K562 (cell line): ENCODE data around the gene AQP2. TPM values are rescaled to one million over a fixed set of nuclear protein-coding genes. Genes with fewer than 3 reads are reported as not detected.

Experiments used
- BRF1 ChIP-seq: IDR thresholded peaks from 3 replicates; pipeline ENCODE4 v1.6.1; 2011; ENCODE audit warnings: borderline replicate concordance, mild to moderate bottlenecking; ENCODE audit not compliant: insufficient read length; ENCODE audit errors: extremely low read depth
- ETV5 ChIP-seq: sonication (generic); formaldehyde crosslinking; IDR thresholded peaks from 2 replicates; pipeline ENCODE4 v1.4.0; 2020; ENCODE audit warnings: low read depth, mild to moderate bottlenecking, missing genetic modification reagents
- FOXJ2 ChIP-seq: fragments of 200-800 bp; sonication (Bioruptor generic); IDR thresholded peaks from 2 replicates; pipeline ENCODE4 v1.6.1; 2016; ENCODE audit warnings: missing genetic modification characterization, missing compliant biosample characterization
- KDM4B ChIP-seq, 2 experiments: fragments of 450-650 bp in 1 of 2; sonication (generic) in 1 of 2; IDR thresholded peaks; 2 replicates each; pipeline ENCODE4 v1.6.1; 2016 to 2017; ENCODE audit warnings: borderline replicate concordance in 2 of 2, antibody characterized with exemption in 1 of 2, low read depth in 1 of 2, mild to moderate bottlenecking in 1 of 2
- LCOR ChIP-seq: sonication (generic); formaldehyde crosslinking; IDR thresholded peaks from 2 replicates; pipeline ENCODE4 v1.8.0; 2022; ENCODE audit warnings: mild to moderate bottlenecking, missing genetic modification reagents
- POLR2H ChIP-seq: IDR thresholded peaks from 2 replicates; pipeline ENCODE4 v1.6.1; 2016; ENCODE audit warnings: missing genetic modification characterization, low read depth, mild to moderate bottlenecking, control low read depth, missing compliant biosample characterization, moderate library complexity
- RAD21 ChIP-seq, 2 experiments: fragments of 250-450 bp in 1 of 2; fragments of 450-650 bp in 1 of 2; sonication (Bioruptor Pico) in 1 of 2; formaldehyde crosslinking in 1 of 2; IDR thresholded peaks in 1 of 2; conservative IDR thresholded peaks in 1 of 2; 2 replicates each; pipeline versions ENCODE4 v1.4.0 to v1.8.0; 2020 to 2022; ENCODE audit warnings: mild to moderate bottlenecking in 2 of 2, moderate library complexity in 1 of 2
- RHOXF2B ChIP-seq: fragments of 250-450 bp; sonication (Bioruptor Pico); conservative IDR thresholded peaks from 2 replicates; pipeline ENCODE4 v1.5.1; 2021
- SMARCA5 ChIP-seq: fragments of 450-650 bp; IDR thresholded peaks from 2 replicates; pipeline ENCODE4 v1.6.1; 2016
- TAL1 ChIP-seq: fragments of 450-650 bp; IDR thresholded peaks from 2 replicates; pipeline ENCODE4 v1.6.1; 2016; ENCODE audit warnings: mild to moderate bottlenecking
- TBL1XR1 ChIP-seq, 2 experiments: IDR thresholded peaks; 2 replicates each; pipeline ENCODE4 v1.6.1; 2012; ENCODE audit warnings: improper control_type of control experiment in 2 of 2, low read length in 2 of 2, mild to moderate bottlenecking in 1 of 2
- TSC22D4 ChIP-seq: fragments of 450-650 bp; IDR thresholded peaks from 2 replicates; pipeline ENCODE4 v1.6.1; 2016; ENCODE audit warnings: missing genetic modification characterization, missing biosample characterization, control low read depth
- ZBTB40 ChIP-seq, 2 experiments: fragments of 450-650 bp in 1 of 2; sonication (generic) in 1 of 2; formaldehyde crosslinking in 1 of 2; IDR thresholded peaks; 2 replicates each; pipeline versions ENCODE4 v1.7.1 to v1.9.0; 2016 to 2022; ENCODE audit warnings: inconsistent platforms in 1 of 2, mild to moderate bottlenecking in 1 of 2, missing genetic modification reagents in 1 of 2
- ZC3H11A ChIP-seq: IDR thresholded peaks from 2 replicates; pipeline ENCODE4 v1.6.1; 2012; ENCODE audit warnings: low read depth, low read length, improper control_type of control experiment
- ZNF584 ChIP-seq: fragments of 200-800 bp; sonication (Bioruptor generic); IDR thresholded peaks from 2 replicates; pipeline ENCODE4 v1.6.1; 2016; ENCODE audit warnings: low read depth, mild to moderate bottlenecking, missing genetic modification characterization, missing compliant biosample characterization
- polyA plus RNA-seq, 8 experiments: library from polyadenylated mRNA; depleted of rRNA in 4 of 8; stranded (reverse) in 5 of 8; unstranded in 3 of 8; fragments of >200 nt; fragmentation: Nextera tagmentation in 2 of 8; fragmentation: Illumina TruSeq in 1 of 8; extraction: Ambion mirVana in 2 of 8; extraction: Trizol in 1 of 8; gene quantifications; 2 replicates each; pipeline versions ENCODE4 v1.2.1 to v1.2.3, GENCODE V29; 2011 to 2014; ENCODE audit warnings: inconsistent platforms in 1 of 8, missing spikeins in 1 of 8
- total RNA-seq, 7 experiments: library from RNA; depleted of rRNA in 6 of 7; stranded (reverse); fragments of >200 nt in 6 of 7; fragmentation: Illumina TruSeq in 2 of 7; extraction: Trizol in 2 of 7; gene quantifications; 2 replicates each; pipeline versions ENCODE4 v1.2.1 to v1.2.3, GENCODE V29; 2011 to 2021; ENCODE audit warnings: low replicate concordance in 1 of 7
- TF ChIP-seq, protein P1 (sequence below), 2 experiments: fragments of 450-650 bp in 1 of 2; sonication (generic) in 1 of 2; formaldehyde crosslinking in 1 of 2; IDR thresholded peaks in 1 of 2; conservative IDR thresholded peaks in 1 of 2; 2 replicates each; pipeline versions ENCODE4 v1.6.1 to v1.8.1; 2016 to 2023; ENCODE audit warnings: mild to moderate bottlenecking in 2 of 2, moderate library complexity in 2 of 2, inconsistent platforms in 1 of 2, missing genetic modification reagents in 1 of 2

Gene AQP2
- total and polyA plus RNA-seq, 9 of the 15 experiments (the other 6 are each of a cell fraction or from before 2014, with no cell fraction given) = not detected

DNA sequence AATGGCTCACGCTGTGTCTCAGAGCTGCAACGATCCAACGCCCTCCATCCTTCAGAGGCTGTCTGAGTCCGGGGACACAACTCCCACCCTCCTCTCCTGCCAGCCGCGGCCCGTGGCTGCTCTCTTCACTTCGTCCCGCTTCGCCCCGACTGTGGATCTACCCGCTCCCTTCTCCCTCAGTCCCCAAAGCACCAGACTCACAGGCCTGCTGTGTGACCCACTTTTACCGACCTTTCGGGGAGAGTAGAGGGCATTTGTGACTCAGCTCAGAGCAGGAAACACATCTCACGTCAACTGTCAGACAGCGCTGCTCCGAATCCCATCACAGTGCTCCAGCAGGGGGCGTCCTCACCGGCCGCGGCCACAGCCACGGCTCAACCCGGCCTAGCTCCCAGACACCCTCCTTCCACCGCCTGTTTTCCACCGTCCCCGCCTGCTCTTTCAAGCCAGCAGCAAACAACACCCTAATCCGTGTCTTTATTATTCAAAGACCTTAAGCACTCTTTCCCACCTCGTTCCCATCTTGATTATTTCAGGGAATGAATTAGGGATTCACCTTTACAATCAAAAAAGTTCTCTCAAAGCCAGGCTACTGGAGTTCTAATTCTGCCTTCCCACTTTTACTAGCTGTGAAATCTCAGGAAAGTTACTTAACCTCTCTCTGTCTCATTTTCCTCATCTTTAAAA lies 5.0 kb upstream of the AQP2 start (continued):
- no peak for TF ChIP-seq FOXJ2
- TF ChIP-seq RAD21 (CRISPR knock-in tag; conservative IDR thresholded peaks at IDR 0.05 in 1 of 2, IDR thresholded peaks at IDR 0.05 in 1 of 2) = peak; percentile 42 to 61
- no peak; the same call in 1 of the 2 replicates for TF ChIP-seq SMARCA5
- peak; percentile 38; the same call in 1 of the 2 replicates for TF ChIP-seq LCOR (CRISPR knock-in tag)
- no peak for TF ChIP-seq POLR2H
- TF ChIP-seq ETV5 (CRISPR knock-in tag) = peak; percentile 49; the same call in 1 of the 2 replicates
- TF ChIP-seq, protein P1, sequence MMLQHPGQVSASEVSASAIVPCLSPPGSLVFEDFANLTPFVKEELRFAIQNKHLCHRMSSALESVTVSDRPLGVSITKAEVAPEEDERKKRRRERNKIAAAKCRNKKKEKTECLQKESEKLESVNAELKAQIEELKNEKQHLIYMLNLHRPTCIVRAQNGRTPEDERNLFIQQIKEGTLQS (IDR thresholded peaks at IDR 0.05) = peak; percentile 71
- TF ChIP-seq, protein P1 (CRISPR knock-in tag; conservative IDR thresholded peaks at IDR 0.05) = 0 out of 2 replicates have a peak, but pooled peaks have one; percentile 35
- TF ChIP-seq TAL1 = no peak
- TF ChIP-seq BRF1 = no peak
- 0 out of 4 replicates have a peak, but pooled peaks of 1 of the 2 experiments have one; percentile 36 for TF ChIP-seq KDM4B (IDR thresholded peaks at IDR 0.05; ENCODE audit: borderline replicate concordance in 2 of 2, low read depth in 1 of 2)
- no peak for TF ChIP-seq RHOXF2B (CRISPR knock-in tag)
- no peak for TF ChIP-seq ZC3H11A
- 0 out of 4 replicates have a peak, but pooled peaks of 1 of the 2 experiments have one; percentile 24 for TF ChIP-seq TBL1XR1 (IDR thresholded peaks at IDR 0.05; ENCODE audit: low read length in 2 of 2)
- TF ChIP-seq TSC22D4 (tag) = no peak
- no peak; the same call in 1 of the 2 replicates for TF ChIP-seq ZBTB40 (IDR thresholded peaks at IDR 0.05)
- TF ChIP-seq ZBTB40 (CRISPR knock-in tag; IDR thresholded peaks at IDR 0.05) = no peak
- no peak for TF ChIP-seq ZNF584 (CRISPR knock-in tag)
